Activated naive CD4-positive, alpha-beta T cell (primary cell): Measurements from ENCODE around the gene ZNF407.
A peak's percentile ranks its signal among the peaks of the same experiment; 100 is the strongest.

Source experiments
- DNase-seq, 4 experiments: peaks; one replicate each; lab custom pipeline; 2025; lab: John Stamatoyannopoulos, UW

Gene ZNF407

DNA sequence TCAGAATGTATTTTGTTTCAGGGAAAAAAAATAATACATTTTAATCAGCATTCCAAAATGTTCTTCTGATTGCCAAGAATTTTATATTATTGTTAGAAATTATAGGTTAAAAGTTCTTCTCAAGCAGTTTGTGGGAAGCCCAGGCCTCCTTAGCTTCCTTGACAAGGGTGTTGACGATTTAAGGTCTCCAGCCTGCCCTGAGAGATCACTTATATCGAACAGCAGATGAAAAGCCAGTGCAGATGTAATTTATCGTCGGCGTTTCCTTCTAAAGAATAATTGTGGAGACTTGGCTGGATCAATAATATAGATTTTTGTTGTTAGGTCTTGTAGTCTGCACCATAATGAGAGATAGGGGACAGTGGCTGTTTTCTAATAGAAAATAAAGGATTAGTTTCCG, 280.6 kb downstream of the ZNF407 start:
- no peak for DNase-seq

DNA sequence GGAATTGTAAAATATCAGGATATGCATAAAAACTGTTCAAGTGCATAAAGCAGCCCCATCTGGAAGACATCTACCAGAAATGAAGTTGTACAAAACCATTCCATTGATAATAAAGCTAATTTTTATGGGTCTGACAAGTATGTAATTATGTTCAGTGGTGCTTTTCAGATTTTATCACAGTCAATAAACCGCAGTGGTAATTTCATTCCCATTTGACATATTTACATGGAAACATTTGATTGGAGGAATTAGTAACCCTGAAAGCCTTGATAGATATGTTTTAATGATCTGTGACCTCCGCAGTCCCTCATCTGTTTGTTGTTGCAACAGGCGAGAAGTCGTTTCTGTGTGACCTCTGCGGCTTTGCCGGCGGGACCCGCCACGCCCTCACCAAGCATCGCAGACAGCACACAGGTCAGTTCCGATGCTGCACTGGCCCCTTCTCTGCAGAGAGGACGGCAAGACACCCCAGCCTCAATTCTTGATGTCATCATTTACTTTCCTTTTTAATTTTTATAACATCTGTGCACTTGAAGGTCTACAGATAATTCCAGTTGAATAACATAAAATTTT, 283.1 kb downstream of the ZNF407 start:
- no peak for DNase-seq

DNA sequence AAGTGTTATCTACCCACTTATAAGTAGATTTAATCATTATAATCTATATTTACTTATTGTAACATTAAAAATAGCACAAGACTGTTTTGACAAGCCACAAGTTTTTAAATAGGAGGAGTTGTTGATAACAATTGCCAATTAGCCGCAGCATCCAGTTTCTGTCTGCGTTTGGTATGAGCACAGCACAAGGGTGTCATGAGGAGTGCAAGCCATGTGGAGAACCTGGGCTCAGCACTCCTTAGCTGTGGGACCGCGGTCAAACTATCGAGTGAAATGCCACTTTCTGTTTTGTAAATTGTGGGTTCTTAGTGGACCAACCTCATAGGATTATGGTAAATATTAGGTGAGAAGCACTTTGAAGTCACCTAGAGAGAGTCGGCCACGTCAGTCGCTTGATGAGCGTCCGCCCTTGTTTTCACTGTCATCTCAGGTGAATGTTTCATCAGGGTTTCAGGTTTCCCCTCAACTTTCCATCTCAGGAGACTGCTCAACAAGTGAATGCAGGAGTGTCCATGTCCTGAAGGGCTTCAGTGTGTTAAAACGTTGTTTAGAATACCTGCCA, 294.5 kb downstream of the ZNF407 start:
- DNase-seq, result no peak

DNA sequence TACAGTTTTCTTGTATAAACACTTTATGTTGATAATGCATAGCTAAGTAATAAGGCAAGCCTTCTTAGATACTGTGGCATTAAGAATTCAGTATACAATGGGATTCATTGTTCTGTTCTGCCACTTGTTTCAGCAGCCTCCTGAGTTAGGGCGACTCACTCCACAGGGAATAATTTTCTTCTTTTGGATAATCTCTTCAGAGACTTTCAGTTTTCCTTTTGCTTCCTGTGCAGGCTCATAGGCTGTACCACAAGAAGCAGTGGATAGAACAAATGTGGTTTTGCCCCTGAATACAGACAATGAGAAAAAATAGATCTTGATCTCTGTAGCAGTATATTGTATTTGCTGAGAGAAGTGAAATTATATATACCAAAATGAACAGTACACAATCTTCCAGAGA, 298.0 kb downstream of the ZNF407 start:
- no peak for DNase-seq

DNA sequence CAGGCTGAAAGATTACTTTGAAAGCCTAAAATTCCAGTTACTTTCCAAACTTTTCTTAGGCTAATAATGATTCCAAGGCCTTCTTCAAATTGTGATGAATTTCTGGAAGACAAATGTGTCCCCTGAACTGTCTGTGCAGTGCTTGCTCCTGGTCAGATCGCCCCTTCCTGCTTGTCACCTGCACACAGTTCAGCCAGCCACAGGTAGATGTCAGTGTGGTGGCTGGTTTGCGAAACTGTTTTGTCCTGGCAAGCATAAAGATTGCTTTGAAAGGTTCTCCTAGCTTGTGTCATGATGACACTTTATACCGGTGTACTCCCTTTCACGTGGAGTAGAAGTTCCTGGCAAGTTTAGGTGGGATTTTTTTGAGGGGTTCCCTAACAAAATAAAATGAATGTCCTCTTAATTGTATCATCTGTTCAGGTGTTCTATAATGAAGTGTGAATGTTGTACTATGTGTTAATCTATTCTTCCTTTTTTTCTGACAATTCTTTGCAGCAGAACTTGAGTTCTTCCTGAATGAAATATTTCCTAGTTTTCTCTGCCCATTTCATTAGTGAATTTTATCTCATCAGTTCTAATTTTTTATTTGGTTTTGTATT, 298.8 kb downstream of the ZNF407 start:
- DNase-seq, result peak in 1 of 4 experiments; percentile 36

DNA sequence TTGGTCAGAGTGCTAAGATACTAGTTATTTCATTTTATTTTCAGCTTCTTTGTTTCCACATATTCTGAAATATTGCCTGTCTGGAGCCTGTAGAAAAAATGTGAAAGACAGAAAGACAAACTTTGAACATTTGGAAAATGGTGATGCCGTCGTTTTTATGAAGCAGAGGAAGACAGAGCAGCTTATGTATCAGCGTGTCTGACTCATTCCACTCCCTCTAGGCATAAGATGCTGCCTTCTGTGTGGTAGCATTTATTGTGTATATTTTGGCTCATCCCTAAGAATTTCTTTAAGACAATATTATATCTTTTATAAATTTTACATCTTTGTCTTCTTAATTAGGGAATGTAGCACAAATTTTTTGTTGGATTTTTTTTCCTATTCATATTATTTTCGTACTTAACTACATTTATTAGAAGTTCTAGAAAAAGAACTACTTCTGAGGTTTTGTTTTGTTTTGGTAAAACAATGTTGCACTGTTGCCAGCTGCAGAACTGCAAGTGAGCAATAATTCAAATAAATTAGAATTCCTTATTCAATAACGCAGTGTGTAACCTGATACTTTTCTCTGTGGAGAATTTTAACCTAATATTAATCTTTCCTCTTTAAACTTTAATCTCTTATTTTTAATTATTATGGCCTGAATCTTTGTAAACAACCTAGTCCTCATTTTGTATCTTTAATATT, 300.4 kb downstream of the ZNF407 start:
- DNase-seq, result no peak

DNA sequence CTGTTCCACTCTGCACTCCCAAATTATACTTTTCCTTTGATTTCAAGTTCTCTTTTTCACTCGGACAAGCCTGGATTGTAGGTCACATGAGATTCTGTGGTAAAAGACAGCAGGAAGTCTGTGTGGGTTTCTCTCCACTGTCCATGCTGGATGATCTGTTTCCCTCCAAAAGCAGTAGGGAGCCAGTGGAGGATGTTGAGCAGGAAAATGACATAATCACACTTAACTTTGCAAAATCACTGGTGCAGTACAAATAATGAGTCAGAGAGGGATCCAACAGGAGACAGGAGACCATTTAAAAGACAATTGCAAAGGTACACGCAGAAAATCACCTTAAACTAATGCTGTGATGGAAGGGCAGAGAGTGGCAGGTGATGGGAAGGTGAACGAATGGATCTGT, 301.3 kb downstream of the ZNF407 start:
- no peak for DNase-seq

DNA sequence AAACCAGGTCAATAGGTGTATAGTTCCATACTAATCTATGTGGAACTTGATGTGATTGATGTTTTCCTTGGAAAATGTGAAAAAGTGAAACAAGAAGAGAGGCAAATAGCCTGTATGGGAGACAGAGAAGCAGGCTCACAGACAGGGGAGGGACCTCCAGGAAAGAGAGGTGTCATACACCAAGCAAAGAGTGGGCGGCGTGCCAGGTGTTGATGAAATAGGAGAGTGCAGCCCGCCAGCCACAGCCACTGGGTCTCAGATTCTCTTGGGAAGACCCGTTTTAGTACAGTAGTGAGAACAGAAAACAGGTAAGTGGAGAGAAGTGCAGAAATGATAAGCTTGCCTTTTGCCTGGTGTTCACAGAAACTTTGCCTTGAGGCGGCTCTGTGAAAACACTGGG, 301.9 kb downstream of the ZNF407 start:
- DNase-seq, result no peak

DNA sequence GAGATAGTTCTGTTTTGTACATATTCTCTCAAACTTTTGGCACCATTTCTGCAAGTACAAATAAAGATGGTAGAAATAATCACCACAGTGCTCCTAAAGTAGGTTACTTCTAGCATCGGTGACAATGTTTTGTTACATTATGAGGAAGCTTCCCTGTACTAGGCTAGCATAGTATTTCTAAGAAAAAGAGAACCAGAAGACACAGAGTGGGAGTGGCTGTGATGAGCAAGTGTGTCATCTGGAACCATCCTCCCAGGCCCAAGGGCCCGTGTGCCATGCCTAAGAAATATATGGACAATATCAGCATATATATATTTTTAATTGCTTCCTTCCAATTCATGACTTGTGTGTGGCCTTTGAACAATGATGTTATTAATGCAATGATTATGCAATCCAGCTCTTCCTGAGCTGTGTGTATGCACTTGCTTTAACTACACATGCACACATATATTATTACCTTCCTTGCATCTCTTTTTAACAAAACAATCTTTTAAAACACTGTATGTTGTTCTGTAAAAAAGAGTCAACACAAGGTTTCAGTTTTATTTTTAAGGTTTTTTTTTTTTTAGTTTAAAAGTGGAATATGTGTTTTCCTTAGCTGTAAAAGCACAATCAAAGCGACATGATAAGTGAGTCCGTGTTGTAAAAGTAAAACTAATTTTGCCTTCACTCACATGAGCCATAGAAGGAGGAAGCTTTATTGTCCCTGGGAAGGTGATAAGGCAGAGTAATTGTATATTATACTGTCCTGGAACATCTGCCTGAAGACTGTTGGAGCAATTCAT, 303.9 kb downstream of the ZNF407 start:
- no peak for DNase-seq

DNA sequence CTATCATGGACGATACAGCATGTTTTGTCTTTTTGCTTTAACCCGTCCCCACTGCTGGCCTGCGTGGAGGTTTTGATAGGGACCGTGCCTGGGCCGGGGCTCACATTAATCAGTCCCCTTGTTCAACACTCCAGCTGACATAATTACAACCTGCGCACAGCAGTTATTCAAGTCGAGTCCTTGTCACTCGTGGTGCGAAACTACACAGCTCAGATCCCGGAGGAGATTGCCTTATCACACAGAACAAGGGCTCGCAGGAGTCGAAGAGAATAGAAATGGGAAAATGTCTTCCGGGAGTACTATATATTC, 304.4 kb downstream of the ZNF407 start:
- no peak for DNase-seq

DNA sequence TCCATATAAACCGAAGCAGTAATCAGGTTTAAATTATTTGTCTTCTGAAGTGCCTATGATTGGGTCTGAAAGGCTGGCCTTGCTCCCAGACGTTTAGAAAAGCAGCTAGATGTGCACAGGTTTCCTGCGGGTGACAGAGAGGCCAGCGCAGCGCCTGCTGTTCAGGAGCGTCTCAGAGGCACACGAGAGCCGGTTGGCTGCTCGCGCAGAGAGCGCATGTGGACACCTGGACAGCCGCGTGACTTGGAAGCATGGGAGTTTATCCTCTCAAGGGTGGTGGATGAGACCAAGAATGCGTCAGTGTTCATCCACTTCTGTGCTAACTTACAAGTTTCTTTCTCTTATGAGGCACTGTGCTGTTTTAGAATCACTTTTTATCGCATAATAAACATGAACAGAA, 307.6 kb downstream of the ZNF407 start:
- DNase-seq, result no peak

DNA sequence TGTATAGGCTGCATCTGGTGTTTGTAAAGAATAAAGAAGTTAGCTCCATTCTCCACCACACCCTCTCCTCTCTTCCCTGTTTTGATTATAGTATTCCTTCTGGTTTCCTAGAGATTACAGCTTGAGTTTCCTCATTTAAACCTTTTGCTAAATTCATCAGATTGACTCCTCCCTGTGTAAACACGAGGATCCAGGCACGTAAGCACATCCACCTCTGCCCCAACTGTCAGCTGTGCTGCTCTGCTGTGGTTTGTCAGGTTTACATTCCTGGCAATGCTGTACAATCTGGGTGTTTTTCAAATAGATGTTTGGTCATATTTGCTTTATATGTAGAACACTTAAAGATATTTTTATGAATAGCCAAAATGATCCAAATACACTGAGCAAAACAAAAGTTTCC, 308.5 kb downstream of the ZNF407 start:
- DNase-seq, result no peak

DNA sequence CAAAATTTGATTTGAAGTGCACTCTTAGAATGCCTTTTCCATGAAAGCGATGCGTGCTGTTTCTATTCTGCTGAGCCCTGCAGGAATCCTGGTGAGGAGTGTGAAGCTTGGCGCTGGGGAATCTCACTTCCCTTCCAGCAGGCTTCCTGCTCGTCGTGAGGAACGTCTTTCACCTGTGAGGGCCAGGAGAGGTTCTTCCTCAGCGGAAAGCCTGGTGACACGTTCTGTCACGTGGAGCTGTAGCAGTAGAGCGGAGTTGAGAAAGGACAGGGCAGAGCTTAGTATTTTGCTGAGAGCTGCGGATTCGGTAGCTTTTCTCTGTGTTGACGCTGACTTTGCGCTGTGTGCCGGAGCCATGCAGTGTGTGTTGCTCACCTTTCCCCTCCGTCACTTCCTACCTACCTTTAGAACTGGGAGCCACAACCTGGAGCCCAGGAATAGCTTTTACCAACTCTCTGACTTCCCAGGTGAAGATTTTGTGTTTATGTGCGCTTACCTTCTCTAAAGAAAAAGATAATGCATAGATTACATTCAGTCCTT, 316.5 kb downstream of the ZNF407 start:
- no peak for DNase-seq

DNA sequence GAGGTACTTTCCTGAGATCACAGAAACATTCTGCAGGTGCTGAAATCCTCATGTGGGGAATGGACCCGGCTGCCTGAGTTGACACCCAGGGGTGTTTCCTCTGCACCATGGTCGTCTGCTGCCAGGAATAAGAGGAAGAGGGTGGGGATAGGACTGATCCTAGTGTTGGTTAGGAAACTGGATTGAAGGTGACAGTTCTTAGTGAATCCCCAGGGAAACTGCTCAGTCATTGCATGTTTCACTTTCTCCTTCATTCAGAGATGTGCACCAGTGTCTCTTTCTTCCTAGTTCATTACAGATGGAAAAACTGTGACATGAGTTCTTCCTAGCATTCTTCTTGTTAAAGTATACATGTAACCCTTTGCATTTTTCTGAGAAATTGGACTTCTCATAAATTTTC, 317.0 kb downstream of the ZNF407 start:
- no peak for DNase-seq

DNA sequence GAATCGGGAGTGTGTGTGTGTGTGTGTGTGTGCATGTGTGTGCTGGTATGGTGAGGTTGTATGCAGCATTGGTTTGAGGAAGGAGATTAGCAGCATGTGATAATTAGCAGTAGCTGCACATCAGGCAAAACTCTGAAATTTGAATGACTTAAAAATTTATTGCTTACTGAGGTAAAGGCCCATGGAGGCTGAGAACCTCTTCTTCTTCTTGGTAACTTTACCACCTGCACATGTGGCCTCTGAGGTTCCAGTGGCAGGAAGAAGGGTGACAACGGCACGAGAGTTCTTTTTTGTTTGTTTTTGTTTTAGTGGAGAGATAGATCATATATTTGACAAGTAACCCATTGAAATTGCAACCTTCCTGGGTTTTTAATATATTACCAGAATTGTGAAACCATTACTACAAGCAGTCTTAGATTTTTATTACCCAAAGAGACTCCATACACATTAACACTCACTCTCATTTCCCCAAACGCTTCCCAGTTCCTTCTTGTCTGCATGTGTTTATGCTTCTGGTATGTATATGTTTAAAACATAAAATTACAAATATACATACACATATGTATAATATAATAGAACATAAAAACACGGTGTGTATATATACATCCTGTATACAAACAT, 319.2 kb downstream of the ZNF407 start:
- no peak for DNase-seq

DNA sequence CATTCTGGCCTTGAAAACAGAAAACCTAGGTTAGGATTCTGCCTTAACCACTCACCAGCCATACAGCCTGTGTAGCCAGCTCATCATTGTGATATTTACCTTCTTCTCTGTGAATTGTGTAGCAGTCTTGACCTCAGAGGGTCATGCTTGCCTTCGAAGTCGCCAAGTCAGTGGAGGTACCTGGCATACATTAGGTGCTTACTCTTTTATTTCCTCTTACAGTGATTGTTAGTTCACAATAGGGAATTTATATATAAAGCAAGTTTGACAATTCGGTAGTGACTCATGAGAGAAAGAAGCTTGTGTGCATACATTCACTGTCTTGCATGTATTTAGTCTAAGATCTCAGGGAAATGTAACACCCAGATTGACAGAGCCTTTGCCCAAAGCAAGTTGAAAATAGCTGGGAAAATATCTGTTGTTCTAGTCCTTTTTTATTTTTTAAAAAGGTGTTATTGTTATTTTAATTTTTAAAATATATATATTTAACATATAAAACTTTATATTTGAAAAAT, 320.7 kb downstream of the ZNF407 start:
- no peak for DNase-seq

DNA sequence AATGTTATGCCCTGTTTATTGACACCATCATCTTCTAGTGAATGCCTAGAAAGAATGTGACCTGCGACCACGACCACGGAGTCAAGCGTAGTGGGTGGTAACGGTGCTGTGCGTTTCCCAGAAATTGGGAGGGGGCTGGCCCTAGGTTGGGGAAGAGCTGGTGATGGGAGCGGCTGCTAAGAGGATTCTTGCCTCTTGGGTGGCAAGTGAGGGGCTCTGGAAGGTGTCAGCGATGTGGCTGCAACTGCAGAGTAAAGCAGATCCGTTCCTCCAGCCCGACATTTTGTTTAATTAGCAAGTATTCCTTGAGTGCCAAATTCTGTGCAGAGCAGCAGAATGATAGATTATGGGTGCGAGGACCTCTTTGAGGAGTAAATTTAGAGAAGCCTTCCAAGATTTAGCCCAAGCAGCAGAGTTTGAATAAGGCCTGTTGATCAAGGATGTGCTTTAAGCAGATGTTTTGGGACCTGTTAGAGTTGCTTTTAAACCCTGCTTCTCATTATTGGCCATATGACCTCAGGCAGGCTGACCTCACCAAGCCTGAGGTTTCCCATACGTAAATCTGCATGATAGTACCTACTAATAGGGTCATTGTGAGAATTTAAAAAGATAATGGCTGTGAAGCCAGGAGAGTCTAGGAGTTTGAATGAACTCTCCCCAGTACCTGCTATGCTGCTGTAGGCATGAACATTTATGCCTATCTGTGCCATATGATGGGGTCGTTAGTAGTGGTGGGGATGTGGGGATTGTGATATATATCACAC, 323.6 kb downstream of the ZNF407 start:
- no peak for DNase-seq

DNA sequence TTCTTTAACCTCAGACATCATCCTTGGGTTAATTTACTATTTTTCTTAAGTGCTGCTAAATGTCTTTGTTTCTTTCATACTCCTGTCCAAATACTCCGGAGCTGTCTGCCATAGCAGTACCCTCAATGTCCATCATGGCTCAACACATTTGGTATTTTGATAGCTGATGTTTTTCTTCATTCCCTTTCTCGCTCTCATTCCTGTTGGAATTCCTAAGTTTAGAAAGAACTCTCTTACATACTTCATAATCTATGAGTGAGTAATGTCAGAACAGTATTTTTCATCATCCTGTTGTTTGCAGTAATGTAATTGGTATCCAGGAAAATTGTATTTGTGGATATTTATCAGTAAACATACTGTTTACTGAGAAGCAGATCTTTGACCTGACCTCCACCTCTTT, 328.4 kb downstream of the ZNF407 start:
- DNase-seq, result no peak

DNA sequence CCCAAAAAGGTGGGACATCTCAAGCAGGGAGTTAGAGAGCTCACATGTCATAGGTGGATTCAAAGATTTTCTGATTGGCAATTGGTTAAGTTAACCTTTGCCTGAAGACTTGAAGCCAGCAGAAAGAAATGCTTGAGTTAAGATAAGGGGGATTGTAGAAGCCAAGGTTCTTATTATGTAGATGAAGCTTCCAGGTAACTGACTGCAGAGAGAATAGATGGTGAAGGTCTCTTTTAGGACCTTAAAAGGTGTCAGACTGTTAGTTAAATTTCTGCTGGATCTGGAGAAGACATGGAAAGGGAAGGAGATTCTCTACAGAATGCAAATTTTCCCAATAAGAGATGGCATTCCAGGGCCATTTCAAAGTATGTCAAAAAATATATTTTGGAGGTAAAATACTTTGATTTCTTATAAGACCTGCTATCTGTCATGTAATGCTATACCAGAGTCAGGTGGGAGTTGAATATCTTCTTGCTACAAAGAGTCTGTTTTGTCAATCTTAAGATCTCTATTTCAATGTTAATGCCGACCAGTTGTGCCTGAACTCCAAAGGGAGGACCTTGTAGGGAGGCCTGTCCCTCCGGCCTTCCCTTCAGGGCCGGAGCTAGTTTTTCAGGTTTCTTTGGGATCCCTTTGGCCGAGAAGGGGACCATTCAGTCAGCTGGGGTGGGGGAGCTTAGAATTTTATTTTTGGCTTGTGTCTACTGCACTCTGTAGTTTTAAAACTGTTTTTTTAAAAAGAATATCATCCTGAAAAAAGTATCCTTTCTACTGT, 330.7 kb downstream of the ZNF407 start:
- no peak for DNase-seq

DNA sequence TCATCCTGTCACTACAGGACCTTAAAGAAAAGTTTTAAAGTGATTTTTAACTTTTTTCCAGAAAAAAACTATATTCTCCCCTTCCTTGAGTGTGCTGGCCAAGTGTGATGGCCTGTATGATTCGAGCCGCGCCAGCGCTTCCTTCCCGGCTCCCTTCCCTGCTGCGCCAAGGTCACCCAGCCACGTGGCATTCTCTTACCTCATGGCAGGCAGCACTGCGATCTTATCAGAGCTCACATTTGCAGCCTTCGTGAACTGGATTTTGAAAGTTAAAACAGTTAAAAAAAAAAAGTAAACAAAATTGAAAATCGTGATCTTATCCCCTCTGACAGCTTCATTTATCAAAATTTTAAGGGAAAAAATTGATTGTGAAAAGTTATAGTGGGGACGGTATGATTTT, 331.4 kb downstream of the ZNF407 start:
- no peak for DNase-seq
